GM11168 (cell line): Measurements from ENCODE around the gene USP17L11.
"Not testable (repeated sequence)": the region's sequence is repeated elsewhere in the genome, so short reads cannot be mapped to it uniquely, and the experiment has no call there.

ENCODE experiments used
- in situ Hi-C: fragments of 300-500 bp; cut with MboI; formaldehyde crosslinking; loops from one replicate; pipeline ENCODE4 v1.12.0; 2022; ENCODE audit warnings: low sequenced_read_pairs; ENCODE audit not compliant: unreplicated experiment

Gene USP17L11, protein sequence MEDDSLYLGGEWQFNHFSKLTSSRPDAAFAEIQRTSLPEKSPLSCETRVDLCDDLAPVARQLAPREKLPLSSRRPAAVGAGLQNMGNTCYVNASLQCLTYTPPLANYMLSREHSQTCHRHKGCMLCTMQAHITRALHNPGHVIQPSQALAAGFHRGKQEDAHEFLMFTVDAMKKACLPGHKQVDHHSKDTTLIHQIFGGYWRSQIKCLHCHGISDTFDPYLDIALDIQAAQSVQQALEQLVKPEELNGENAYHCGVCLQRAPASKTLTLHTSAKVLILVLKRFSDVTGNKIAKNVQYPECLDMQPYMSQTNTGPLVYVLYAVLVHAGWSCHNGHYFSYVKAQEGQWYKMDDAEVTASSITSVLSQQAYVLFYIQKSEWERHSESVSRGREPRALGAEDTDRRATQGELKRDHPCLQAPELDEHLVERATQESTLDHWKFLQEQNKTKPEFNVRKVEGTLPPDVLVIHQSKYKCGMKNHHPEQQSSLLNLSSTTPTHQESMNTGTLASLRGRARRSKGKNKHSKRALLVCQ

DNA sequence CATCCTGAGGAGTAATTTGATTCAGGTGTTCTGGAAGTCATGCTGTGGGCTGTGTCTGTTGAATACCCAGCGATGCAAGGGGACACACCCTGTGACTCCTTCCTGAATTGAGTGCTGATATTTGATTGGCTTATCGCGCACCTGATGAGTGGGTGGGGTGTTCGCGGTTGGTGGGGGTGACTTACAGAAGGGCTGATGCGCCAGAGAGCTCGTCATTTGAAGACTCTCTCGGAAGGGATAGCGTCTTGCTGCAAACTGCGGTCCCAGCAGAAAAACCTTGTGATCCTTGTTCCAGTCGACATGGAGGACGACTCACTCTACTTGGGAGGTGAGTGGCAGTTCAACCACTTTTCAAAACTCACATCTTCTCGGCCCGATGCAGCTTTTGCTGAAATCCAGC lies at the start of gene USP17L11:
TSS of gene USP17L11 (plus strand) at position 301 of the 400 bp plus-strand sequence. CDS start at position 301, 0 bp downstream.
- in situ Hi-C loops = not testable (repeated sequence)

DNA sequence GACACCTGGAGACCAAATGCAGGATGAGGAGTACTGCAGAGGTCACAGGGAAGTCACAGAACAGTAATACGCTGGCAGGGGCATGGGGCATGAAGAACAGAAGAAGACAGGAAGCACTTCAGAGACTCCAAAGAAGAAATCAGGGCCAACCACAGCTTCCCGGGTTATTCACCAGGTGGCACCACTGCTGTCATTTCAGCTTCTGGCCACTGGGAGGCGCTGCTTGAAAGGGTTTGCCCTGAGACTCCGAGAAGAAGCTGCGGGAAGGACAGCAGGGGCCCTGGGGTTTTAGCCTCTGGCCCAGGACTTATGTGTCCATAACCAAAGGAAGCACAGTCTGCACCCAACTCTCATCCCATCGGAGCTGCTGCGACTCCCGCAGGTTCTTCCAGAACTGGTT lies 49.2 kb upstream of the USP17L11 start:
- in situ Hi-C loops = not testable (repeated sequence)

DNA sequence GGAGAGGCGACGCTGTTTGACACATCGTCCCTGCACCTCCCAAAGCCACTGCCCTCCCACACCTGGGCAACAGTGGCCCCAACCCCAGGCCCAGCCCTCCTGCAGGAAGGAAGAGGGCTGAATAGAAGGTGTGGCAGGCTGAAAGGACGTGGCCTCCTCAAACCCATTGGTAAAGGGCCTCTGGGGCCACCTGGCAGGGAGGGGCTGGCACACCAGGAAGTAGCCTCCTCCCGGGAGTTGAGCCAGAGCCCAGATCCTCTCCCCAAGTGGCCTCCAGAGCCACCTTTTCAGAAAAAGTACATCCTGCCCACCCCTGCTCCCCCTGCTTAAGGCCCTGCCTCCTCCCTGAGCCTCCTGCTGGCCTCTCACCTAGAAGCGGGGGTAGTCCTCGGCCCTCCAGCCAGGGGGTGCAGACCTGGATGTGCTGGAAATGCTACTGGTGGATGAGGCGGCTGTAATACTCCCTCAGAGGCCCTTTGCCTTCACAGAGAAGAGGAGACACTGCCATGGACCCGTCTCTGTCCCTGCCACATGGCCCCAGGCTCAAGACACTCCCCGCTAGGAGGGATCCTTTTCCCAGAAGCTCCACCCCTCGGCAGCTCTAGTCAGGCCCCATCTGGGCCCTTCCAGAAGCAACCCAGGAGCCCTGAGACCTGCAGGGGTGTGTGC lies 45.3 kb upstream of the USP17L11 start, which contains the start of gene FAM90A26:
TSS of gene FAM90A26 (plus strand) at position 619 of the 669 bp plus-strand sequence. CDS start 2,764 bp downstream, outside the sequence.
- in situ Hi-C loops = not testable (repeated sequence)

DNA sequence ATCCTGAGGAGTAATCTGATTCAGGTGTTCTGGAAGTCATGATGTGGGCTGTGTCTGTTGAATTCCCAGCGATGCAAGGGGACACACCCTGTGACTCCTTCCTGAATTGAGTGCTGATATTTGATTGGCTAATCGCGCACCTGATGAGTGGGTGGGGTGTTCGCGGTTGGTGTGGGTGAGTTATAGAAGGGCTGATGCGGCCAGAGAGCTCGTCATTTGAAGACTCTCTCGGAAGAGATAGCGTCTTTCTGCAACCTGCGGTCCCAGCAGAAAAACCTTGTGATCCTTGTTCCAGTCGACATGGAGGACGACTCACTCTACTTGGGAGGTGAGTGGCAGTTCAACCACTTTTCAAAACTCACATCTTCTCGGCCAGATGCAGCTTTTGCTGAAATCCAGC lies 4.8 kb upstream of the USP17L11 start, which contains the start of gene USP17L10:
TSS of gene USP17L10 (plus strand) at position 301 of the 400 bp plus-strand sequence. CDS start at position 301, 0 bp downstream.
- in situ Hi-C loops = not testable (repeated sequence)

DNA sequence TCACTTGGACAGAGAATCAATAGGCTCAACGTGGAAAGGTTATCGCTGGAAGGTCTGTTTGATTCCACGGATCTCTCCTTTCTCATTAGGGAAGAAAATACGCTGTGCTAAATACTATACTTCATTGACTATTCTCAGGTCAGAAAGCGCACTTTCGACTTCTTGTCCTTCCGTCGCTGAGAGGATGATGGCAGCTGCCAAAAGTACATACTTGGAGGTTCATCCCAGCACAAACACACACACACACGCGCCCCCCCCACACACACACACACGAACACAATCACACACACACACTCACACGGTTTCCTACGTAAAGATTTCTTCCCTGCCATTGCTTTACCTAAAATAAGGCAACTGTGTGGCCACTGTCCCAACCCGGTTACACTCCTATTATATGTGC lies 504 bp upstream of the USP17L11 start:
- in situ Hi-C loops = not testable (repeated sequence)

DNA sequence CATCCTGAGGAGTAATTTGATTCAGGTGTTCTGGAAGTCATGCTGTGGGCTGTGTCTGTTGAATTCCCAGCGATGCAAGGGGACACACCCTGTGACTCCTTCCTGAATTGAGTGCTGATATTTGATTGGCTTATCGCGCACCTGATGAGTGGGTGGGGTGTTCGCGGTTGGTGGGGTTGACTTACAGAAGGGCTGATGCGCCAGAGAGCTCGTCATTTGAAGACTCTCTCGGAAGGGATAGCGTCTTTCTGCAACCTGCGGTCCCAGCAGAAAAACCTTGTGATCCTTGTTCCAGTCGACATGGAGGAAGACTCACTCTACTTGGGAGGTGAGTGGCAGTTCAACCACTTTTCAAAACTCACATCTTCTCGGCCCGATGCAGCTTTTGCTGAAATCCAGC lies 4.6 kb downstream of the USP17L11 start, which contains the start of gene USP17L12:
TSS of gene USP17L12 (plus strand) at position 301 of the 400 bp plus-strand sequence. CDS start at position 301, 0 bp downstream.
- in situ Hi-C loops = not testable (repeated sequence)

DNA sequence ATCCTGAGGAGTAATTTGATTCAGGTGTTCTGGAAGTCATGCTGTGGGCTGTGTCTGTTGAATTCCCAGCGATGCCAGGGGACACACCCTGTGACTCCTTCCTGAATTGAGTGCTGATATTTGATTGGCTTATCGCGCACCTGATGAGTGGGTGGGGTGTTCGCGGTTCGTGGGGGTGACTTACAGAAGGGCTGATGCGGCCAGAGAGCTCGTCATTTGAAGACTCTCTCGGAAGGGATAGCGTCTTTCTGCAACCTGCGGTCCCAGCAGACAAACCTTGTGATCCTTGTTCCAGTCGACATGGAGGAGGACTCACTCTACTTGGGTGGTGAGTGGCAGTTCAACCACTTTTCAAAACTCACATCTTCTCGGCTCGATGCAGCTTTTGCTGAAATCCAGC lies 9.4 kb downstream of the USP17L11 start, which contains the start of gene USP17L13:
TSS of gene USP17L13 (plus strand) at position 301 of the 400 bp plus-strand sequence. CDS start at position 301, 0 bp downstream.
- in situ Hi-C loops = not testable (repeated sequence)

DNA sequence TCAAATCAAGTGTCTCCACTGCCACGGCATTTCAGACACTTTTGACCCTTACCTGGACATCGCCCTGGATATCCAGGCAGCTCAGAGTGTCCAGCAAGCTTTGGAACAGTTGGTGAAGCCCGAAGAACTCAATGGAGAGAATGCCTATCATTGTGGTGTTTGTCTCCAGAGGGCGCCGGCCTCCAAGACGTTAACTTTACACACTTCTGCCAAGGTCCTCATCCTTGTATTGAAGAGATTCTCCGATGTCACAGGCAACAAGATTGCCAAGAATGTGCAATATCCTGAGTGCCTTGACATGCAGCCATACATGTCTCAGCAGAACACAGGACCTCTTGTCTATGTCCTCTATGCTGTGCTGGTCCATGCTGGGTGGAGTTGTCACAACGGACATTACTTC lies 15.0 kb downstream of the USP17L11 start:
- in situ Hi-C loops = loop anchor here (25.0 kb wide), 1 partner anchor 157 kb away; no protein-coding TSS in a partner anchor

DNA sequence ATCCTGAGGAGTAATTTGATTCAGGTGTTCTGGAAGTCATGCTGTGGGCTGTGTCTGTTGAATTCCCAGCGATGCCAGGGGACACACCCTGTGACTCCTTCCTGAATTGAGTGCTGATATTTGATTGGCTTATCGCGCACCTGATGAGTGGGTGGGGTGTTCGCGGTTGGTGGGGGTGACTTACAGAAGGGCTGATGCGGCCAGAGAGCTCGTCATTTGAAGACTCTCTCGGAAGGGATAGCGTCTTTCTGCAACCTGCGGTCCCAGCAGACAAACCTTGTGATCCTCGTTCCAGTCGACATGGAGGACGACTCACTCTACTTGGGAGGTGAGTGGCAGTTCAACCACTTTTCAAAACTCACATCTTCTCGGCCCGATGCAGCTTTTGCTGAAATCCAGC lies 18.9 kb downstream of the USP17L11 start, which contains the start of gene USP17L15:
TSS of gene USP17L15 (plus strand) at position 301 of the 400 bp plus-strand sequence. CDS start at position 301, 0 bp downstream.
- in situ Hi-C loops = loop anchor here (25.0 kb wide), 1 partner anchor 153 kb away; no protein-coding TSS in a partner anchor

DNA sequence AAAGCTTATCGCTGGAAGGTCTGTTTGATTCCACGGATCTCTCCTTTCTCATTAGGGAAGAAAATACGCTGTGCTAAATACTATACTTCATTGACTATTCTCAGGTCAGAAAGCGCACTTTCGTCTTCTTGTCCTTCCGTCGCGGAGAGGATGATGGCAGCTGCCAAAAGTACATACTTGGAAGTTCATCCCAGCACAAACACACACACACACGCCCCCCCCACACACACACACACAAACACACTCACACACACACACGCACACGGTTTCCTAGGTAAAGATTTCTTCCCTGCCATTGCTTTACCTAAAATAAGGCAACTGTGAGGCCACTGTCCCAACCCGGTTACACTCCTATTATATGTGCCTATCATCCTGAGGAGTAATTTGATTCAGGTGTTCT lies 23.3 kb downstream of the USP17L11 start:
- in situ Hi-C loops = loop anchor here (25.0 kb wide), 1 partner anchor 149 kb away; no protein-coding TSS in a partner anchor

DNA sequence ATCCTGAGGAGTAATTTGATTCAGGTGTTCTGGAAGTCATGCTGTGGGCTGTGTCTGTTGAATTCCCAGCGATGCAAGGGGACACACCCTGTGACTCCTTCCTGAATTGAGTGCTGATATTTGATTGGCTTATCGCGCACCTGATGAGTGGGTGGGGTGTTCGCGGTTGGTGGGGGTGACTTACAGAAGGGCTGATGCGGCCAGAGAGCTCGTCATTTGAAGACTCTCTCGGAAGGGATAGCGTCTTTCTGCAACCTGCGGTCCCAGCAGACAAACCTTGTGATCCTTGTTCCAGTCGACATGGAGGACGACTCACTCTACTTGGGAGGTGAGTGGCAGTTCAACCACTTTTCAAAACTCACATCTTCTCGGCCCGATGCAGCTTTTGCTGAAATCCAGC lies 28.4 kb downstream of the USP17L11 start, which contains the start of gene USP17L17:
TSS of gene USP17L17 (plus strand) at position 301 of the 400 bp plus-strand sequence. CDS start at position 301, 0 bp downstream.
- in situ Hi-C loops = loop anchor here (25.0 kb wide), 1 partner anchor 144 kb away; no protein-coding TSS in a partner anchor

DNA sequence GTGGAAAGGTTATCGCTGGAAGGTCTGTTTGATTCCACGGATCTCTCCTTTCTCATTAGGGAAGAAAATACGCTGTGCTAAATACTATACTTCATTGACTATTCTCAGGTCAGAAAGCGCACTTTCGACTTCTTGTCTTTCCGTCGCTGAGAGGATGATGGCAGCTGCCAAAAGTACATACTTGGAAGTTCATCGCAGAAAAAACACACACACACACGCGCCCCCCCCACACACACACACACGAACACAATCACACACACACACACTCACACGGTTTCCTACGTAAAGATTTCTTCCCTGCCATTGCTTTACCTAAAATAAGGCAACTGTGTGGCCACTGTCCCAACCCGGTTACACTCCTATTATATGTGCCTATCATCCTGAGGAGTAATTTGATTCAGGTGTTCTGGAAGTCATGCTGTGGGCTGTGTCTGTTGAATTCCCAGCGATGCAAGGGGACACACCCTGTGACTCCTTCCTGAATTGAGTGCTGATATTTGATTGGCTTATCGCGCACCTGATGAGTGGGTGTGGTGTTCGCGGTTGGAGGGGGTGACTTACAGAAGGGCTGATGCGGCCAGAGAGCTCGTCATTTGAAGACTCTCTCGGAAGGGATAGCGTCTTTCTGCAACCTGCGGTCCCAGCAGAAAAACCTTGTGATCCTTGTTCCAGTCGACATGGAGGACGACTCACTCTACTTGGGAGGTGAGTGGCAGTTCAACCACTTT lies 32.9 kb downstream of the USP17L11 start, which contains the start of gene USP17L18:
TSS of gene USP17L18 (plus strand) at position 678 of the 728 bp plus-strand sequence. CDS start at position 678, 0 bp downstream.
- in situ Hi-C loops = loop anchor here (25.0 kb wide), 1 partner anchor 139 kb away; no protein-coding TSS in a partner anchor

DNA sequence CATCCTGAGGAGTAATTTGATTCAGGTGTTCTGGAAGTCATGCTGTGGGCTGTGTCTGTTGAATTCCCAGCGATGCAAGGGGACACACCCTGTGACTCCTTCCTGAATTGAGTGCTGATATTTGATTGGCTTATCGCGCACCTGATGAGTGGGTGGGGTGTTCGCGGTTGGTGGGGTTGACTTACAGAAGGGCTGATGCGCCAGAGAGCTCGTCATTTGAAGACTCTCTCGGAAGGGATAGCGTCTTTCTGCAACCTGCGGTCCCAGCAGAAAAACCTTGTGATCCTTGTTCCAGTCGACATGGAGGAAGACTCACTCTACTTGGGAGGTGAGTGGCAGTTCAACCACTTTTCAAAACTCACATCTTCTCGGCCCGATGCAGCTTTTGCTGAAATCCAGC lies 37.9 kb downstream of the USP17L11 start, which contains the start of gene USP17L19:
TSS of gene USP17L19 (plus strand) at position 301 of the 400 bp plus-strand sequence. CDS start at position 301, 0 bp downstream.
- in situ Hi-C loops = loop anchor here (25.0 kb wide), 1 partner anchor 116 kb away; no protein-coding TSS in a partner anchor

DNA sequence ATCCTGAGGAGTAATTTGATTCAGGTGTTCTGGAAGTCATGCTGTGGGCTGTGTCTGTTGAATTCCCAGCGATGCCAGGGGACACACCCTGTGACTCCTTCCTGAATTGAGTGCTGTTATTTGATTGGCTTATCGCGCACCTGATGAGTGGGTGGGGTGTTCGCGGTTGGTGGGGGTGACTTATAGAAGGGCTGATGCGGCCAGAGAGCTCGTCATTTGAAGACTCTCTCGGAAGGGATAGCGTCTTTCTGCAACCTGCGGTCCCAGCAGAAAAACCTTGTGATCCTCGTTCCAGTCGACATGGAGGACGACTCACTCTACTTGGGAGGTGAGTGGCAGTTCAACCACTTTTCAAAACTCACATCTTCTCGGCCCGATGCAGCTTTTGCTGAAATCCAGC lies 42.6 kb downstream of the USP17L11 start, which contains the start of gene USP17L20:
TSS of gene USP17L20 (plus strand) at position 301 of the 400 bp plus-strand sequence. CDS start at position 301, 0 bp downstream.
- in situ Hi-C loops = loop anchor here (25.0 kb wide), 1 partner anchor 121 kb away; no protein-coding TSS in a partner anchor

DNA sequence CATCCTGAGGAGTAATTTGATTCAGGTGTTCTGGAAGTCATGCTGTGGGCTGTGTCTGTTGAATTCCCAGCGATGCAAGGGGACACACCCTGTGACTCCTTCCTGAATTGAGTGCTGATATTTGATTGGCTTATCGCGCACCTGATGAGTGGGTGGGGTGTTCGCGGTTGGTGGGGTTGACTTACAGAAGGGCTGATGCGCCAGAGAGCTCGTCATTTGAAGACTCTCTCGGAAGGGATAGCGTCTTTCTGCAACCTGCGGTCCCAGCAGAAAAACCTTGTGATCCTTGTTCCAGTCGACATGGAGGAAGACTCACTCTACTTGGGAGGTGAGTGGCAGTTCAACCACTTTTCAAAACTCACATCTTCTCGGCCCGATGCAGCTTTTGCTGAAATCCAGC lies 47.4 kb downstream of the USP17L11 start, which contains the start of gene USP17L21:
TSS of gene USP17L21 (plus strand) at position 301 of the 400 bp plus-strand sequence. CDS start at position 301, 0 bp downstream.
- in situ Hi-C loops = loop anchor here (25.0 kb wide), 1 partner anchor 125 kb away; no protein-coding TSS in a partner anchor
